ENCODE data around the gene MYL5.

The MYL5 gene

DNA sequence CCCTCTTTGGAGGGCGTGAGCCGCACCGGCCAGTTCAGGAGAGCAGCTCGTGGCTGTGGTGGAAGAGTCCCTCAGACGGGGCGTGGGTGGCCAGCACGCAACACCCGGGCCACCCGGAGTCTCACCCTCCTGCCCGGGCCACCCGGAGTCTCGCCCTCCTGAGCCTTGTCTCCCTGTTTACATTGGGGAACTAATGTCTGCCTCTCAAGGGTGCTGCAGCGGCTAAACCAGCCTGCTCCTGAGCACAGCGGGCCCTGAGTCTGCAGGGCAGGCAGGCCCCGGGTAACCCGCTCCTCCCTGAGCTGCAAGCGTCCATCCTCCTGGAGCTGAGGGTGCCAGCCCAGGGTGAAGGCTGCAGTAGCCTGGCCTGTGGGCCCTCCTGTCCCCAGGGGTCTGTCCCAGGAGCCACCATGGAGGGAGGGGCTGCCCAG lies 46.0 kb upstream of the MYL5 start:
- H3K4me3 ChIP-seq (ENCODE audit: low read depth, low read length), result no peak overlapping the region
- in situ Hi-C loops (cut with HindIII; ENCODE audit: low sequenced_read_pairs), result no loop called here
- TF ChIP-seq, protein P1, sequence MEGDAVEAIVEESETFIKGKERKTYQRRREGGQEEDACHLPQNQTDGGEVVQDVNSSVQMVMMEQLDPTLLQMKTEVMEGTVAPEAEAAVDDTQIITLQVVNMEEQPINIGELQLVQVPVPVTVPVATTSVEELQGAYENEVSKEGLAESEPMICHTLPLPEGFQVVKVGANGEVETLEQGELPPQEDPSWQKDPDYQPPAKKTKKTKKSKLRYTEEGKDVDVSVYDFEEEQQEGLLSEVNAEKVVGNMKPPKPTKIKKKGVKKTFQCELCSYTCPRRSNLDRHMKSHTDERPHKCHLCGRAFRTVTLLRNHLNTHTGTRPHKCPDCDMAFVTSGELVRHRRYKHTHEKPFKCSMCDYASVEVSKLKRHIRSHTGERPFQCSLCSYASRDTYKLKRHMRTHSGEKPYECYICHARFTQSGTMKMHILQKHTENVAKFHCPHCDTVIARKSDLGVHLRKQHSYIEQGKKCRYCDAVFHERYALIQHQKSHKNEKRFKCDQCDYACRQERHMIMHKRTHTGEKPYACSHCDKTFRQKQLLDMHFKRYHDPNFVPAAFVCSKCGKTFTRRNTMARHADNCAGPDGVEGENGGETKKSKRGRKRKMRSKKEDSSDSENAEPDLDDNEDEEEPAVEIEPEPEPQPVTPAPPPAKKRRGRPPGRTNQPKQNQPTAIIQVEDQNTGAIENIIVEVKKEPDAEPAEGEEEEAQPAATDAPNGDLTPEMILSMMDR (IDR thresholded peaks at IDR 0.05; ENCODE audit: low read depth, low read length), result no peak
- DNase-seq (ENCODE audit: low read depth, low spot score), result no peak

DNA sequence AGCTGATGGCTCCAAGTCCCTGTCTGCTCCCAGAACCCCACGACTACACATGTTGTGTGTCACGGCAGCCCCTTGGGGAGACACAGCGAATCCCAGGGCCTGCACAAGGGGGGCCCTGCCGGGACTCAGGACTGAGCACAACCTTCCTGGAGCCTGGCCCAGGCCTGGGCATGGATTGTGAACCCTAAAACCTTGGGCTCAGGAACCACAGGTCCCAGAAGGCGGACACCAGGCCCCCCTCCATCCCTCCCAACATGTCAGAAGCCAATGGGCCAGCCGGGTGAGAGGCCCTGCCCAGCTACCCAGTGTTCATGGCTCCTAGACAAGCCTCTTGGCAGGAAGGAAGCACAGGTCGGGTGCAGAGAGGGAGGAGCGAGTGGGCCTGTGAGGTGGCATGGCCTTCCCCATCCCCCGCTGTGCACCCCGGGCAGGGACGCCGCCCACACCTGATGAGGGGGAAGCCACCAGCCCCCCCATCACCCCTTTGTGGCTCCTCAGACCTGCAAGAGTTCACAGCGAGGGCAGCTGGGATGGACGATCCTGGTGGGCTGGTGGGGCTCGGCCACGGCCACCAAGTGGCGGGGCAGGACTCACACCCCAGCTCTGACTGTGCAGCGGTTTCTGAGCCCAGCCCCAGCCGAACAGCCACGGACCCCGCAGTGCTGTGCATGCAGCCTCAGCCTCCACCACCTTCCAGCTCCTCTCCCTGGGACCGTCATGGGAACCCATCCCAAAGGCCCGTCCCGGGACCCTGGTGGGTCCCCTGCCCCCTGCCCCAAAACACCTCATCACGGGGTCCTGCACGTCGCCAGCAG lies 45.3 kb upstream of the MYL5 start:
- no peak overlapping the region for H3K4me3 ChIP-seq (ENCODE audit: low read depth, low read length)
- DNase-seq (ENCODE audit: low read depth, low spot score), result no peak
- in situ Hi-C loops (cut with HindIII; ENCODE audit: low sequenced_read_pairs), result no loop called here
- TF ChIP-seq, protein P1 (IDR thresholded peaks at IDR 0.05; ENCODE audit: low read depth, low read length), result no peak

DNA sequence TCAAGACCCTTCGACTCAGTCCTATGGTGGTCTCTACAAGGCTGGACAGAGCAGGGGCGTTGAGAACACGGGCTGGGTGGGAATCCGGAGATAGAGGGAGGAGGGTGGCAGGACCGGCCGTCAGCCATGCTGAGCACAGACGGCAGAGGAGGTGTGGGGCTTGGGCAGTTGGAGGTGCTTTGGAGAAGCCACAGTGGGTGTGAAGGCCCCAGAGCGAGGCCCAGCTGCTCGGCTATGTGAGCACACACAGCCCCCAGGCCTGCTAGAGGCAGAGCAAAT lies 44.8 kb upstream of the MYL5 start:
- H3K4me3 ChIP-seq (ENCODE audit: low read depth, low read length), result no peak overlapping the region
- TF ChIP-seq, protein P1 (IDR thresholded peaks at IDR 0.05; ENCODE audit: low read depth, low read length), result no peak
- in situ Hi-C loops (cut with HindIII; ENCODE audit: low sequenced_read_pairs), result no loop called here
- DNase-seq (ENCODE audit: low read depth, low spot score), result no peak

DNA sequence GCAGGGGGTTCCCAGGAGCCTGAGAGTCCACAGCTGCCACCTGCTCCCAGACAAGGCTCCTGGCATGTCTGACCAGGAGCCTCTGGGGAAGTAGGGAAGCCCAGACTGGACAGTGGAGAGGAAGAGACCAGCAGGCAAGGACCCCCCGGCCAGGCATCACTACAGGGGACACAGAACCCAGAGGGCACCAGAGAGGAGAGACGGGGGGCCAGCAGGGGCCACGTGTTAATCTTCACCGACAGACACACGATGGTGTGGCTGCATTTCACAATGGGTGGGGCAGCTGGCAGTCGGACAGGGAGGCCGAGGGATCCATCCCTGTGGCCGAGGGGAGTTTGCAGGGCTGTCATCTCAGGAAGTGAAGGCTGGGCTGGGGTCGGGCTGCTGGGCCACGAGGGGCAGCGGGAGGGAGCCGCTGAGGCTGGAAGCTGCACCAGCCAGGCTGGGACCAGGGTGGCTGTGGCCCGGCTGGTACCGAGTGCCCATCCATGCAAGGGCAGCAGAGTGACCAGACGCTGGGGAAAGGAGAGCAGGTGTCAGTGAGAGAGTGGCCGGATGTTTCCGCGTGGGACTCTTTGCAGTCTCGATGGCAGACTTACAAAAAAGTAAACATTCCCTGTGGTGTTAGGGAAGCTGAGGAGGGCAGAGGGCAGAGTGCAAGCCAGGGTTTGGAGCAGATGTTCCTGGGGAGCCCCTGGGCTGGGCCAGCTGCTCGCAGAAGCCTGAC lies 44.3 kb upstream of the MYL5 start:
- no peak overlapping the region for H3K4me3 ChIP-seq (ENCODE audit: low read depth, low read length)
- TF ChIP-seq, protein P1 (IDR thresholded peaks at IDR 0.05; ENCODE audit: low read depth, low read length), result no peak
- no peak for DNase-seq (ENCODE audit: low read depth, low spot score)
- in situ Hi-C loops (cut with HindIII; ENCODE audit: low sequenced_read_pairs), result no loop called here

DNA sequence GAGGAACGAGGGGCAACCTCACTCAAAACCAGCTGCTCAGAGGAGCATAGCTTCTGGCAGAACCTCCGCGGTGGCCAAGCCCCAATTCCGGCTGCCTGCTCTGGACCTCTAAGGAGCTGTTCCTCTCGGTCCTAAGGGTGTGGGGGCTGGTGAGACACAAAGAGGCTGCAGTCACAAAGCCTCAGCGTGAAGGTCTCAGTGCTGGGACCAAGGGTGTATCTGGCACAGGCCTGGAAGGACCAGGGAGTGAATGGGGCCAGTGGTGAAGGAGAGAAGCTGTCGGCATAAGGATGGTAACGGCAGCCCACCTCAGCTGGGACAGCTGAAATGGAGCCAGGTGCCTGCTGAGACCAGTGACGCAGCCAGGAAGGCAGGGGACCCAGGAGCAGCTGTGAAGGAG lies 43.7 kb upstream of the MYL5 start:
- in situ Hi-C loops (cut with HindIII; ENCODE audit: low sequenced_read_pairs), result no loop called here
- DNase-seq (ENCODE audit: low read depth, low spot score), result no peak
- no peak overlapping the region for H3K4me3 ChIP-seq (ENCODE audit: low read depth, low read length)
- TF ChIP-seq, protein P1 (IDR thresholded peaks at IDR 0.05; ENCODE audit: low read depth, low read length), result no peak

DNA sequence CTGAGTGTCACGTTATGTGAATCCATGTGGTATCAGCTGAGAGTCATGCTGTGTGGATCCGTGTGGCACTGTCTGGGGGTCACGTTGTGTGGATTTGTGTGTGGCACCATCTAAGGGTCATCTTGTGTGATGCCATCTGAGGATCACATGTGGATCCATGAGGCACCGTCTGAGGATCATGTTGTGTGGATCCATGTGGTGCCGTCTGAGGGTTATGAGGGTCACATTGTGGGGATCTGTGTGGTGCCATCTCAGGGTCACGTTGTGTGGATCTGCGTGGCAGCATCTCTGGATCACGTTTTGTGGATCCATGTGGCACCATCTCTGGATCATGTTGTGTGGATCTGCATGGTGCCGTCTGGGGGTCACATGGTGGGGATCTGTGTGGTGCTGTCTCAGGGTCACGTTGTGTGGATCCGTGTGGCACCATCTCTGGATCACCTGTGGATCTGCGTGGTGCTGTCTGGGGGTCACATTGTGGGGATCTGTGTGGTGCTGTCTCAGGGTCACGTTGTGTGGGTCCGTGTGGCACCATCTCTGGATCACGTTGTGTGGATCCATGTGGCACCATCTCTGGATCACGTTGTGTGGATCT lies 42.0 kb upstream of the MYL5 start:
- no peak for DNase-seq (ENCODE audit: low read depth, low spot score)
- TF ChIP-seq, protein P1 (IDR thresholded peaks at IDR 0.05; ENCODE audit: low read depth, low read length), result no peak
- in situ Hi-C loops (cut with HindIII; ENCODE audit: low sequenced_read_pairs), result no loop called here
- H3K4me3 ChIP-seq (ENCODE audit: low read depth, low read length), result no peak overlapping the region
